LNCaP clone FGC (cell line): ENCODE measurements around the gene CCDC177.

Source experiments
- DNase-seq: peaks from one replicate; pipeline ENCODE4 v3.0.0-alpha.2; 2011; ENCODE audit warnings: low read depth
- H3K4me3 ChIP-seq: 2 replicates; pipeline ENCODE4 v1.5.1; 2011; ENCODE audit warnings: mild to moderate bottlenecking, low read depth, low read length, control low read depth
- CTCF ChIP-seq: IDR thresholded peaks from 2 replicates; pipeline ENCODE4 v1.5.1; 2012; ENCODE audit warnings: mild to moderate bottlenecking; ENCODE audit not compliant: control insufficient read depth, insufficient read depth; ENCODE audit errors: extremely low read depth

Gene CCDC177

DNA sequence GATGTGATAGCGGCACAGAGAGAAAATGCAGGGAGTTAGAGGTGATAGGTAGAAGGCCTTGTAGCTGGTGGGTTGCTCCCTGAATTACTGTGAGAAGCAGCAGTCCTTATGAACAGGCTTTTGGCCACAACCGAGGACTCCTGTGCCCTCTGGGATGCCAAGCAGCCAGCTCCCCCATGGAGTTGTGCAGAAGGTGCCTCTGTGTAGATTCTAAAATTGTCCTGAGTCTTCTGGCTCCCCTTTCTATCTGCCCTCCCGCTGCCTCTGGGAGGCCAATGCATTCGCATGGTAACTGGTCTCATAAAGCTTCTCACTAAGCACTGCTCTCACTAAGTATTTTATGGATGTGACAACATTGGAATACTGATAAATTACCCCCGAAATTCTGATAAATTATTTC lies 20.7 kb upstream of the CCDC177 start:
- no peak overlapping the region for H3K4me3 ChIP-seq
- no peak for DNase-seq
- TF ChIP-seq CTCF = no peak

DNA sequence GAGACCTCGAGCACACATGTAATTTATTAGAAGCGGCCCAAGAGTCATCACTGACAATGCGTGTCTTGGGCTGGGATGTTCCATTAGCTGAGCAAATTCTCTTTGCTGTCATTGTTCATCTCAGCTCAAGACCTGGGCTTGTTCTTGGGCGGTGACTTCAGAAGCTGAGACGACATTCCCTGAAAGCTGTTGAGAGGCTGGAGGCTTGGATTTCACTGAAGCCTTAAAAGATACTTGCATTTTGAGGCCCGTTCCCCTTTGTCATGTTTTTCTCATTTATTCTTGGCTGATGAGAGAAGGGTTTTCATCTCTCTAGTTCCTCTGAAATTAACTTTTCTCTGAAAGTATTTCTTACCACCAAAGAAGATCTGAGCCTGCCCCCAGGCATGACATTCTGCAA lies 20.2 kb upstream of the CCDC177 start:
- no peak for DNase-seq
- no peak for TF ChIP-seq CTCF
- no peak overlapping the region for H3K4me3 ChIP-seq

GRCh38 chr14:69593018-69593677 lies 18.5 kb upstream of the CCDC177 start:
- no peak for TF ChIP-seq CTCF
- H3K4me3 ChIP-seq = no peak overlapping the region

DNA sequence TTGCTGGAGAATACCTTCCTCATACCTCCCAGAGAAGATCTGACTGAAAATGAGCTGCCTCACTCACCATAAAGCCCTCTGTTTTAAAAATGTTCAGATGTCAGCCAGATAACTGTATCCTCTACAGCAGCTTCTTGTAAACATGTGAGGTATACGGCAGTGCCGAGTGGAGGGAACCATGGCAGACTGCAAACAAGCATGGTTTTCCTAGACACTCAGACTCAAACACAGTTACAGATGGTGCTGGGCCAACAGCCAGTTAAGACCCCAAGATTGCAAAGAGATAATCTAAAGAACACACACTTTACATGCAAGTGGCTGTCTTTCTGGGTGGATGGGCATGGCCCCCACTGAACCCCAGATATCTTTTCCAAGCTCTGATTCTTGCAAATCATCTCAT lies 16.6 kb upstream of the CCDC177 start:
- no peak overlapping the region for H3K4me3 ChIP-seq
- DNase-seq = no peak
- no peak for TF ChIP-seq CTCF

More at GRCh38 chr14:69593018-69593677, 18.5 kb upstream of the CCDC177 start:
- no peak for DNase-seq

DNA sequence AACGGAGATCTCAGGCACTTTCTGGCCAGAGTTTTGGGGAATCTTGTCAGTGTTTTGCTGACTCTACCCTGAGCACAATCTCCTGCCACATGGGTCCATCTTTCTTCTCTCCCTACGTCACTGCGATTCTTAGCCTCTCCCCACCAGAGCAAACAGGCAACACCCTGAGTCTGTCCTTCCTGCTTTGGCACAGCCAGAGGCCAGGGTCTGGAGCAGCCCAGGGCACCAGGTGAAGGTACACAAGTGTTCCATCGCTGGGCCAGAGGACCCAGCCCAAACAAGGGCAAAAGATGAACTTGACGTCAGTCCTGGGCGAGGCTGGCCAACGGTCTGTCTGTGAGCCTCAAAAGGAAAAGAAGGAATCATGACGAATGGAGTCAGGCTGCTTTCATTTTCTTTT lies 12.7 kb upstream of the CCDC177 start:
- TF ChIP-seq CTCF = no peak
- no peak for DNase-seq
- no peak overlapping the region for H3K4me3 ChIP-seq

- no peak for DNase-seq
- no peak for TF ChIP-seq CTCF
- no peak overlapping the region for H3K4me3 ChIP-seq
Measured at GRCh38 chr14:69586404-69586803, 11.7 kb upstream of the CCDC177 start.

- no peak for TF ChIP-seq CTCF
- no peak for DNase-seq
- H3K4me3 ChIP-seq = no peak overlapping the region
Measured at GRCh38 chr14:69584389-69584788, 9.7 kb upstream of the CCDC177 start.
